Activated CD4-positive, alpha-beta T cell treated with anti-CD3 and anti-CD28 coated beads, Interleukin-2, amount 10 ng/mL, durations not matched to agents 24 days and 14 days (primary cell): Measurements from ENCODE around the gene ATP13A4. TPM values are rescaled to one million over a fixed set of nuclear protein-coding genes. Genes with fewer than 3 reads are reported as not detected.

Experiments used
- DNase-seq: peaks from one replicate; pipeline ENCODE4 v3.0.0; 2022
- H3K27ac Mint-ChIP-seq: one replicate; pipeline ENCODE4 v1.8.0; 2022; ENCODE audit warnings: mild to moderate bottlenecking, mixed read lengths
- H3K27me3 Mint-ChIP-seq: one replicate; pipeline ENCODE4 v1.8.0; 2022; ENCODE audit warnings: mixed read lengths
- H3K36me3 Mint-ChIP-seq: one replicate; pipeline ENCODE4 v1.8.0; 2022; ENCODE audit warnings: low read depth, mild to moderate bottlenecking, mixed read lengths
- H3K4me1 Mint-ChIP-seq: one replicate; pipeline ENCODE4 v1.8.0; 2021; ENCODE audit warnings: mixed read lengths
- H3K4me3 Mint-ChIP-seq: one replicate; pipeline ENCODE4 v1.8.0; 2022; ENCODE audit warnings: mild to moderate bottlenecking, moderate library complexity, mixed read lengths
- H3K9me3 Mint-ChIP-seq: one replicate; pipeline ENCODE4 v1.8.0; 2021; ENCODE audit warnings: mixed read lengths
- intact Hi-C: fragments of 100-400 bp; cut with micrococcal nuclease; formaldehyde crosslinking; loops from one replicate; pipeline ENCODE4 v1.15.1; 2023
- total RNA-seq: library from RNA; stranded (reverse); gene quantifications from 2 replicates; pipeline ENCODE4 v1.2.3, GENCODE V29; 2022

ATP13A4 gene
- total RNA-seq, 1 donor from 2014 or later, result 2.1 TPM

DNA sequence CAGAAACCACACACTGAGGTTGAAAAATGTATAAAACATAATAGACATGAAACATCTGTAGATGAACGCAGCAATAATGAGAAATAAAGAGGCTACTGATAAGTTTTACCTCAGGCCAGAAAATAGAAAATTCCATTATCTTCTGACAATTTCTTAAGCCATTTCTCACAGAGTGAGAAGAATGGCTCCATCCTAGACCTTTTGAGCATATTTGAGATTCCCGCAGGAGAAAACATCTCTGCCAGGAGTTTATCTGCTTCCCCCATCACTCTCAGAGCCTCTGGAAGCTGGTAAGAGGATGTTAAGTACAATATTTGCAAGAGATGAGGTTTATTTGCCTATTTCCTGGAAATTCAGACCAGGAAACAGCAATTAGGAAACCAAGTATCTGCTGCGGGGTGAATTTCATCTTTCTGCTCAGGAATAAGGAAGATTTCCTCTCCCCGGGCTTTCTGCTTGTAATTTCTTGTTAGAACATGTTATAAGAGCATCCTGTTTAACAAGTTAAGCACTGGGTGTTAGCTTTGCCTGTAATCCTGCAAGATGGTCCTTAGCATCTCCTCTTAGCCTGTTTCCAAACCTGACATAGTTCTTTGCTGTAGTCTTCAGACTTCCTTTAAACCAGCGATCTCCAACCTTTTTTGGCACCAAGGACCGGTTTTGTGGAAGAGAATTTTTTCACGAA lies 54.8 kb downstream of the ATP13A4 start:
- intact Hi-C loops, result no loop called here
- no peaks in the 10 kb centered on the region for H3K4me1 Mint-ChIP-seq
- H3K27me3 Mint-ChIP-seq, result peaks cover 4% of the 10 kb centered on the region
- no peaks in the 10 kb centered on the region for H3K9me3 Mint-ChIP-seq
- H3K27ac Mint-ChIP-seq, result no peak overlapping the region
- no peaks in the 10 kb centered on the region for H3K36me3 Mint-ChIP-seq
- H3K4me3 Mint-ChIP-seq, result no peak overlapping the region
- no peak for DNase-seq

DNA sequence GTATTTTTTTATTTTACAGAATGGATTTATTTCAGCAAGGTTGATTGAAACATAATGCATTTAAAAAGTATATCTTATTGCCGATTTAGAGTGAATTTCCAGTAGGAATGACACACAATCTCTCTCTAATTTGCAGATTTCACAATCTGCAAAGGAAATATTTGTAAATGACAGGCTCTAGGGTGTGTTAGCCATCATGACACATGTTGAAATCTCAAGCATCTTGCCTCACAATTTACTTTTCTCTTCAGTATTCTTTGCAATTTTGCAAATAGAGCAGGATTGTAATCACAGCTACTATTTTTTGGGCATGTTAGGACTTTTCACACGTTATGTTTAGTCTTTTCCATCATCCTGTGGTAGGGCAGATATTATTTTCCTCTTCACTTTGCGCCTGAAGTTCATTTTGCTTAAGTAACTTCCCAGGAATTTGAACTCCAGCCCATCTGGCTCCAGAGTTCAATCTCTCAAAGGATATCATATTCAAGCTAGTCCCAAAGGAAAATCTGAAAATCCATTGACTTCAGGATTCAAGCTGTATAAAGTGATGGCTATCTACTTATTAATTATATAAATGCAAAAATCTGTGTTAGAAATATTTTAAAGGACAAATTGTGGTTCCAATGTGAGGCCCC lies 55.4 kb downstream of the ATP13A4 start:
- H3K27me3 Mint-ChIP-seq, result peaks cover 4% of the 10 kb centered on the region
- intact Hi-C loops, result no loop called here
- no peaks in the 10 kb centered on the region for H3K4me1 Mint-ChIP-seq
- no peaks in the 10 kb centered on the region for H3K36me3 Mint-ChIP-seq
- no peak overlapping the region for H3K4me3 Mint-ChIP-seq
- no peak for DNase-seq
- H3K9me3 Mint-ChIP-seq, result no peaks in the 10 kb centered on the region
- no peak overlapping the region for H3K27ac Mint-ChIP-seq

DNA sequence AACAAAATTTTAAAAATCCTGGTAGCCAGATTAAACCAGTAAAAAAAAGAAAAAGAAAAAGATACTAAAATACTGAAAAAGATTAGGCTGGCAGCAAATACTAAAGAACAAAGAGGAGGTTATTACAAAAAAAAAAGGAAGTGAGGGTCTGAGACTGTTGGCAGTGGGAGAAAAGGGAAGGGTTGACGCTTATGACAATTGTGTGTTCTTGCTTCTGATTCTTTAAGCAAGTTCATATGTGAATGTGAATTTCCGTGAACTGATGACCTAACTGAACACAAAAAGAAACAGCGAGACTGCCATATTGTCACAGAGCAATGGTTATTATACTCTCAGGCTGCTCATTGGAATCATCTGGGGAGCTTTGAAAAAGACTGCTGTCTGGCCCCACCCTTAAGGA lies 56.5 kb downstream of the ATP13A4 start:
- no peaks in the 10 kb centered on the region for H3K9me3 Mint-ChIP-seq
- H3K36me3 Mint-ChIP-seq, result no peaks in the 10 kb centered on the region
- no peak for DNase-seq
- no peak overlapping the region for H3K27ac Mint-ChIP-seq
- intact Hi-C loops, result no loop called here
- H3K27me3 Mint-ChIP-seq, result peaks cover 4% of the 10 kb centered on the region
- no peaks in the 10 kb centered on the region for H3K4me1 Mint-ChIP-seq
- no peak overlapping the region for H3K4me3 Mint-ChIP-seq

DNA sequence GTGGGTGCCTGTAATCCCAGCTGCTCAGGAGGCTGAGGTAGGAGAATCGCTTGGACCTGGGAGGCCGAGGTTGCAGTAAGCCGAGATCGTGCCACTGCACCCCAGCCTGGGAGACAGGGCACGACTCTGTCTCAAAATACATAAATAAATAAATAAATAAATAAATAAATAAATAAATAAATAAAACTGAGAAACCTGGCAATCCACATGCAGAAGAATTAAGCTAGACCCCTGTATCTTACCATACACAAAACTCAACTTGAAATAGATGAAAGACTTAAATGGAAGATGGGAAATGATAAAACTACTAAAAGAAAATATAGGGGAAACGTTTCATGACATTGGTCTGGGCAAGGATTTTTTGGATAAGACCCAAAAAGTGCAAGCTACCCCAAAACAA lies 58.0 kb downstream of the ATP13A4 start:
- Mint-ChIP-seq H3K27ac (no peak overlapping the region), H3K27me3 (peaks cover 2% of the 10 kb centered on the region), H3K4me1 (no peaks in the 10 kb centered on the region), H3K9me3 (no peaks in the 10 kb centered on the region), H3K4me3 (no peak overlapping the region), H3K36me3 (no peaks in the 10 kb centered on the region)
- DNase-seq, result no peak
- intact Hi-C loops, result no loop called here

DNA sequence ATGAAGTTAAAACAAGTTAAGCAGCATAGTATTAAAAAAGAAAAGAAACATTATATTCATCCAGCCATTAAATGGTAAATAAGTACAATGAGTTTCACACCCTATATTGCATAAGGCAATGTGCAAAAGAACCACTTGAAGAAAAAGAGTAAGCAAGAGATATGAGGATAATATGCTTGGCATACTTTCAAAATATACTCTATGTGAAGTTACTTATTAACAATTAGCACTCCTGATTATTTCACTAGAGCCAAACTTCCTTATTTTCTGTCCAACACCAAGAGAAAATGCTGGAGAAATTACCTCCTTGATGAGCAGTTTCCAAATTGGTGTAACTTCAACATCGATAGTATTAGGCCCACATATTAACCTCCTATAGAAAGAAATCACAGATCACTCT lies 63.7 kb downstream of the ATP13A4 start:
- no peak for DNase-seq
- no peaks in the 10 kb centered on the region for H3K9me3 Mint-ChIP-seq
- H3K4me1 Mint-ChIP-seq, result no peaks in the 10 kb centered on the region
- no peak overlapping the region for H3K4me3 Mint-ChIP-seq
- intact Hi-C loops, result no loop called here
- no peaks in the 10 kb centered on the region for H3K36me3 Mint-ChIP-seq
- peaks cover 2% of the 10 kb centered on the region for H3K27me3 Mint-ChIP-seq
- no peak overlapping the region for H3K27ac Mint-ChIP-seq

DNA sequence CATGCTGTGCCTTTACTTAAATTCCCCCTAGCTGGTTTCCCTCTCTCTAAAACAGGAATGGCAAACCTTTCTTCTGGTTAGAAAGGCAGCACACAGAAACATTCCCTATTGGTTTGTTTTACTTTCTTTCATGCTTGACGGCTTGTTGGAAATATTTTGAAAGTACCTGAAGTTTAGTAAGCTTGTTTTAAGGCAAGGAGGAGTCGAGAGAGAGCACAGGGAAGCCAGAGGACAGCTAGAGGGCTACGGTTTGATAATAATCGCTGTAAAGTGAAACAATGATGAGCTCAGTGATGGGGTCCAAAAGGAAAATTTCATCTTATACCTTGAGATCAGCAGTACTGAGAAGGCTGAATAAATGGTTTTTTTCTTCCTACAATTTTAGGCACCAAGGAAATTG lies 64.1 kb downstream of the ATP13A4 start:
- DNase-seq, result no peak
- H3K36me3 Mint-ChIP-seq, result no peaks in the 10 kb centered on the region
- H3K4me1 Mint-ChIP-seq, result no peaks in the 10 kb centered on the region
- H3K4me3 Mint-ChIP-seq, result no peak overlapping the region
- H3K27ac Mint-ChIP-seq, result no peak overlapping the region
- H3K27me3 Mint-ChIP-seq, result peaks cover 2% of the 10 kb centered on the region
- intact Hi-C loops, result no loop called here
- no peaks in the 10 kb centered on the region for H3K9me3 Mint-ChIP-seq

DNA sequence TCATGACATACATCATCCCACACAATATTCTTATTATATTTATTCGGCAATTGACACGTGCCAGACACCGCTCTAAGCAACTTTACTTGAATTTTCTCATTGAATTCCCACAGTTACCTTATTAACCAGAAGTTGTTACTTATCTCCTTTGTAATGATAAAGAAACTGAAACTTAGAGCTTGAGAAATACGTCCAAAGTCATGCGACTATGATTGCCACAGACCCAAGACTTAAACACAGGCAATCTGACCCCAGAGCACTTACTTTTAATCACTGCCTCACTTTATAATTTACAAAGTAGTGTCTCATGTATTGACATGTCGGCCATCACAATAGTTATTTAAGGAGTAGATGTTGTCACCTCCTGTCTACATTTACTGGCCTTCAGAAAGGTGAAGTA lies 64.7 kb downstream of the ATP13A4 start:
- intact Hi-C loops, result no loop called here
- Mint-ChIP-seq H3K9me3 (no peaks in the 10 kb centered on the region), H3K27ac (no peak overlapping the region), H3K36me3 (no peaks in the 10 kb centered on the region), H3K4me3 (no peak overlapping the region), H3K27me3 (peaks cover 2% of the 10 kb centered on the region), H3K4me1 (no peaks in the 10 kb centered on the region)
- no peak for DNase-seq

DNA sequence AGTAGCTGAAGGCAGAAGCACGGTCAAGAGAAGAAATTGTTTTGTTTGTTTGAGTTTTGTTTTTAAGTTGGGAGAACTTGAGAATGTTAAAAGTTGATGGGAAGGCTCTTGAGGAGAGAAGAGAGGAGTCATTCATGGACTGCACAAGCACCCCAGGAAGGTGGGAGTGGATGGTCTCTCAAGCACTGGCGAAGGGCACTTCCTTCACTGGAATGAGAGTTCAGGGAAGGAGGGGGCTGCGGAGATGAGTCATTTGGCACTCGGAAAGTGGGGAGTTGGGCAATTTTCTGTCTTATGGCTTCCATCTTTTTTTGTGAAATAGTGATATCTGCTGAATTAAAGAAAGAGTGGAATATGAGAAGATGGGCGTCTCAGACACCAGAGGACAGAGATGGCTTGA lies 66.0 kb downstream of the ATP13A4 start:
- no peak overlapping the region for H3K27ac Mint-ChIP-seq
- no peaks in the 10 kb centered on the region for H3K36me3 Mint-ChIP-seq
- no peaks in the 10 kb centered on the region for H3K9me3 Mint-ChIP-seq
- DNase-seq, result no peak
- H3K27me3 Mint-ChIP-seq, result peaks cover 2% of the 10 kb centered on the region
- intact Hi-C loops, result no loop called here
- H3K4me1 Mint-ChIP-seq, result no peaks in the 10 kb centered on the region
- no peak overlapping the region for H3K4me3 Mint-ChIP-seq

DNA sequence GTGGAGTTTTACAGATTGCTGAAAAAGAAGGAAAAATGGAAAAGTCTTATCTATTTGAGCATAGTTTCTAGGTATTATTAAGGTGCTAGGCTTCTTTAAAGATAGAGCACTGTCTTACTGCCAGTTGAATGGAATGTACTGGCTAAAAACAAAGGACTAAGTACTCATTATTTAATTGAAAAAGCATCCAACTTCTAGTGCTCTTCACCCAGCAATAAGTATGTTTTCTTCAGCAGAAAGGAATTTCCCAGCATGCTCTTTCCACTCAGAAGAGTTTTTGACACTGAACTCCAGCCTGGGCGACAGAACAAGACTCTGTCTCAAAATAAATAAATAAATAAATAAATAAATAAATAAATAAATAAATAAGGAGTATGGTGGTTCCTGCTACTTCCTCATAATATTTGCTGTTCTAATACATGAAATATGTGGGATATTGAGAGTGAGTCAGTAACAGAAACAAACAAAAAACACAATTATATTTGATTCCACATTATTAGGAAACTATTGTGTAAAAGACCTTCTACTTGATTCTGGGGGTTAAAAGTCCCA lies 70.6 kb downstream of the ATP13A4 start:
- intact Hi-C loops, result no loop called here
- Mint-ChIP-seq H3K27me3 (peaks cover 2% of the 10 kb centered on the region), H3K9me3 (no peaks in the 10 kb centered on the region), H3K4me1 (no peaks in the 10 kb centered on the region), H3K36me3 (no peaks in the 10 kb centered on the region), H3K27ac (no peak overlapping the region), H3K4me3 (no peak overlapping the region)
- DNase-seq, result no peak

DNA sequence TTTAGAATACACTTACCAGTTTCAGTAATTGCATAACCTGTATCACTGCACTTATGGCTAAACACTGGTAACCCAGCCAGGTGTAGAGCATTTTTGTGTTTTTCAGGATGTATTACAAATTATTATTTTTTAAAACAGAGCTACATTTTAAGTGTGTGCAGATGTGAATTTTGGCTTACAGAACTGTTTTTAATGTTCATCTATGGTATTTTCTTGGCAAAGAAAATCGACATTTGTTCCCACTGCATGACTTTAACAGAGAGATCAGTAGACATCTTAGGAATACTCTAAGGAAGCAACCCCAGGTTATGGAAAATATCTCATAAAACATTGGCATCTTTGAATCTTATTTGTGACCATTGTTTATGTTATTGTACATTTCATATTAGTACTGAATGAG lies 73.3 kb downstream of the ATP13A4 start:
- Mint-ChIP-seq H3K27ac (no peak overlapping the region), H3K4me1 (no peaks in the 10 kb centered on the region), H3K27me3 (no peaks in the 10 kb centered on the region), H3K4me3 (no peak overlapping the region), H3K36me3 (no peaks in the 10 kb centered on the region), H3K9me3 (no peaks in the 10 kb centered on the region)
- intact Hi-C loops, result no loop called here
- DNase-seq, result no peak

DNA sequence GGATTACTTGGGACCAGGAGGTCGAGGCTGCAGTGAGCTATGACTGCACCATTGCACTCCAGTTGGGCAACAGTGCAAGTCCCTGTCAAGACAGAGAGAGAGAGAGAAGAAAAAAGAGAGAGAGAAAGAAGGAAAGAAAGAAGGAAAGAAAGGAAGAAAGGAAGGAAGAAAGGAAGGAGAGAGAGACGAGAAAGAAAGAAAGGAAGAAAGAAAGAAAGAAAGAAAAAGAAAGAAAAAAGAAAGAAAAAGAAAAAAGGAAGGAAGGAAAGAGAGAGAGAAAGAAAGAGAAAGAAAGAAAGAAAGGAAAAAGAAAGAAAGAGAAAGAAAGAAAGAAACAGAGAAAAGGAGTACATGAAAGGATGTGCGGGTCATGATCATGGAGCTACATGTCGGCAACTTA lies 80.2 kb downstream of the ATP13A4 start:
- Mint-ChIP-seq H3K27me3 (no peaks in the 10 kb centered on the region), H3K27ac (no peak overlapping the region), H3K36me3 (no peaks in the 10 kb centered on the region), H3K4me1 (no peaks in the 10 kb centered on the region), H3K4me3 (no peak overlapping the region), H3K9me3 (no peaks in the 10 kb centered on the region)
- no peak for DNase-seq
- intact Hi-C loops, result no loop called here

DNA sequence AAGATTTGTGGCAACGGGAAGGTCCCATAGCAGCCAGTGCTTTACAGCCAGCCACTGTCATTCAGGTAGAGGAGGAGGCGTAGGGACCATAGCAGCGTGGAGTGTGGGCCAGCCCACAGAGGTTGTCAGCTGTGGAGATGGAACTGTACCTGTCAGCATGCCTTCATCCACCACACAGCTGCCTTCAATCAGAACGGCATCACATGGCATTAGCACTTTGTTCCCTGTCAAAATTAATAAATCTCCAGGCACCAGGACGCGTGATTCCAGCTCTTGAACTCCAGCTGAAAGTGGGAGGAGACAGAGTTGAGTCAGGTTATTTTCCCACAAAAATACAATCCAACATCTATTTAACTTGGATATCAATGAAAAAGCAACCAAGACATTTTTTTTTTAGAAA lies 84.0 kb downstream of the ATP13A4 start:
- Mint-ChIP-seq H3K4me1 (no peaks in the 10 kb centered on the region), H3K4me3 (no peak overlapping the region), H3K27me3 (no peaks in the 10 kb centered on the region), H3K9me3 (no peaks in the 10 kb centered on the region), H3K36me3 (no peaks in the 10 kb centered on the region), H3K27ac (no peak overlapping the region)
- intact Hi-C loops, result no loop called here
- no peak for DNase-seq

DNA sequence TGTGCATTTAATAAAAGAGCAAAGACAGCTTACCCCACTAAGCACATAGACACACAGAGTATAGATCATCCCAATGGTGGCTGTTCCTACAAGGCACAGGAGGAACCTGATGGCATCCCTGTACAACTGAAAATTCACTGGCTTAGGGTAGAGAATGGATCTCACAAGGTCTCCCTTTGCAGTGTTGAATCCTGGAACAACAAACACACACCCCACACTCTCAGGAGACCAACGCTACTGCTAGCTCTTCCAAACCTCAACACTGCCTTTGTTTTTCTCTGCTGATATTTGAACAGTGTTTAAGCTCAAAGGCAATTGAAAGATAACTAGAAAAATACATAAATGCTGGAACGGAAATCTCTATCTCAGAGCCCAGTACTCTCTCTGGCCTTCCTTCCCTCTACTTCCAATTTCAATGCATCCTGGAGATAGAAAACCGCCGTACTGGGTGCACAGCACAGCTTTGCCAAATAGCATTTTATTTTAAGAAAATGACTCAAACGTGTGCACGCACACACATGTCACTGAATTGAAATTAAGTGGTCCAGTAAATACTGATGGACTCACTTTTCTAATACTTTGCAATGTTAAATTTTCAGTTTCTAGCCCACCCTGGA lies 88.6 kb downstream of the ATP13A4 start:
- intact Hi-C loops, result no loop called here
- Mint-ChIP-seq H3K9me3 (no peaks in the 10 kb centered on the region), H3K4me1 (no peaks in the 10 kb centered on the region), H3K36me3 (no peaks in the 10 kb centered on the region), H3K4me3 (no peak overlapping the region), H3K27me3 (peaks cover 1% of the 10 kb centered on the region), H3K27ac (no peak overlapping the region)
- DNase-seq, result no peak

DNA sequence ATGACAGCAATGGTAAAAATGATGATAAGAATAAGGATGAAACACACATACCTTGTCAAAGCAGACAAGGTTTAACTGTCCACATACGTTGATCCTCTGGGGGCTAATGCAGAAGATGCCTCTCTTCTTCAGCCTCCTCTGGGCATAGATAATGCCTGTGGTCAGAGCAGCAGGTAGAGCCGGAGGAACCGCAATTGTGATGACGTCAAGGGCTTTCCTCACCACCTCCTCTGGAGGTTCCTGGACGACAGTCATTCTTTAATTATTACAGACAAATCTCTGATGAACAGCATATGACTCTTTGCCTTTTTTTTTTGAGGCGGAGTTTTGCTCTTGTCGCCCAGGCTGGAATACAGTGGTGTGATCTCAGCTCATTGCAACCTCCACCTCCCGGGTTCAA lies 89.8 kb downstream of the ATP13A4 start:
- Mint-ChIP-seq H3K27me3 (peaks cover 1% of the 10 kb centered on the region), H3K4me3 (no peak overlapping the region), H3K27ac (no peak overlapping the region), H3K4me1 (no peaks in the 10 kb centered on the region), H3K9me3 (no peaks in the 10 kb centered on the region), H3K36me3 (no peaks in the 10 kb centered on the region)
- no peak for DNase-seq
- intact Hi-C loops, result no loop called here
